HCT116 (cell line): ENCODE measurements around the gene PMPCB.

Experiments
- POLR2A ChIP-seq: IDR thresholded peaks from 2 replicates; pipeline ENCODE4 v1.7.0; 2011; ENCODE audit warnings: borderline replicate concordance; ENCODE audit not compliant: insufficient read depth, insufficient read length; ENCODE audit errors: extremely low read depth
- SIN3A ChIP-seq: IDR thresholded peaks from 2 replicates; pipeline ENCODE4 v1.6.1; 2012; ENCODE audit warnings: low read depth

DNA sequence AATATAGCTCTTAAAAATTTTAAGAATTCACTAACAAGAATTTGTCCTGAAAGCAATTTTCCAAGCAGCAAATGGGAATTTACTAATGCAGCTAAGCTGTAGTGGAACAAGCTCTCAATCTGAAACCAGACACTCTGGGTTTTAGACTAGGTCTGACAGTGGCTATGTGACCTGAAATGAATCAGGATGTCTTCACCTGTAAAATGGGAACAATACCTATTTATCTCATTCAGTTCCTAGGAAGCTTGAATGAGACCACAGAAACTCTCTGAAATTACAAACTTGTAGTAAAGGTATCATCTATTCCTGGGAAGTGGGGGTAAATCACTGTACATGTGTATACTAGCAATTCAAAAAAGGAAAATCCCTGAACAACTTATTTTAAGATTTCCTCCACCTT is 46.1 kb downstream of the PMPCB start:
- TF ChIP-seq POLR2A: no peak
- TF ChIP-seq SIN3A: no peak
